NCI-H460 (cell line): ENCODE measurements around the gene BMAL2. TPM values are rescaled to one million over a fixed set of nuclear protein-coding genes. Genes with fewer than 3 reads are reported as not detected.

ENCODE experiments used
- DNase-seq: peaks from one replicate; pipeline ENCODE4 v3.0.0-alpha.2; 2016; ENCODE audit warnings: low read depth; ENCODE audit errors: extremely low read depth
- total RNA-seq: library from RNA; depleted of rRNA; stranded (reverse); fragments of >200 nt; shearing (Covaris generic); gene quantifications from 2 replicates; pipeline ENCODE4 v1.2.3, GENCODE V29; 2014

The BMAL2 gene
- total RNA-seq, 1 experiment from 2014 or later: 10.9 TPM

DNA sequence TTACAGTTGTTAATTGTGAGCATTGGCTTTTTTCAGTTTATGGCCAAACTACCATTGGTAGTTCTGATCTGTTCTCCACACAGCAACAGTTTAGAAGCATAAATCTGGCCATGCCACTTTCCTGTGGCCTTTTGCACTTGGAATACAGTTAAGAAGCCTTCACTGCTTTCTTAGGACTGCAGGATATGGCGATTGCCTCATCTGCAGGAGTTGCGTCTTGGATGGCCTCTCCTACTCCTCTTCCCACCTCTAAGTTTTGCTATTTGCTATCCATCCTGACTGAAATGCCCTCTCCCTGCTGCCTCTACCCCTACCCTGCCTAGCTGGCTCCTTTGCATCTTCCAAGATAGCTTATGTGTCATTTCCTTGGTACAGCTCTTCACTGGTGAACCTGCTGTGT, 12.8 kb upstream of the BMAL2 start:
- no peak for DNase-seq

DNA sequence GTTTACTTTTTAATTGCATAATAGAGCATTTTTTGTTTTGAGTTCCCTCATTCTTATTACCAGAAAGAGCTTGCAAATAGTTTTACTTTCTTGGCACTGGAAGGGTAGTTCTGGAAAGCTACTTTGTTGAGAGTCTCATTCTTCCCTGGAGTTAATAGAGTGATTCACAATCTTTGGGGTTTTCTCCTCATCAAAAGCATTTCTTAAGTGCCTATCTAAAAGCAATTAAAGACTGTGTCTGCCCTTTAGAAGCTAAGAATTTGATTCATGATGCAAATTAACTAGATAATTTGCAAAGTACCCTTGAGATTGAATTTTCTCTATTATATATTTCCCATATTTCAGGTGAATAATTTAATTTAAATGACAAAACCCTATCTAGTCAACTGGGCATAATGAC, 8.1 kb upstream of the BMAL2 start:
- no peak for DNase-seq

DNA sequence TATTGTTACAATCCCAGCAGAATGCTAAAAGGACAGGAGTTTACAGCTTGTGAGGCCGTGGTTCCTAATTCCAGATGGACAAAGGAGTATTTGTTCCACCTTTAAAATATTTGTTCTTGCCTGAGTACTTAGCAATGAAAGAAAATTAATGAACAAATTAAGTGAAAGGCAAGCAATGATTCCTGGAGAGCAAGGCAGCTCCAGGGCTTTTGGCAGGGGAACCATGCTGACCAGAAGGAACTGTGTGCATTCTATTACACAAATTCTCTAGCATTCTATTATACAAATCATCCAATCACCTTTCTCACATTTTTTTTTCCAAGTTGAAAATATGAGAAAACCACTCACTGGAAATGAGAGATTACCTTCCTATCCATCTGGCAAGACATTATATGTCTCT, 1.8 kb upstream of the BMAL2 start:
- DNase-seq: no peak

DNA sequence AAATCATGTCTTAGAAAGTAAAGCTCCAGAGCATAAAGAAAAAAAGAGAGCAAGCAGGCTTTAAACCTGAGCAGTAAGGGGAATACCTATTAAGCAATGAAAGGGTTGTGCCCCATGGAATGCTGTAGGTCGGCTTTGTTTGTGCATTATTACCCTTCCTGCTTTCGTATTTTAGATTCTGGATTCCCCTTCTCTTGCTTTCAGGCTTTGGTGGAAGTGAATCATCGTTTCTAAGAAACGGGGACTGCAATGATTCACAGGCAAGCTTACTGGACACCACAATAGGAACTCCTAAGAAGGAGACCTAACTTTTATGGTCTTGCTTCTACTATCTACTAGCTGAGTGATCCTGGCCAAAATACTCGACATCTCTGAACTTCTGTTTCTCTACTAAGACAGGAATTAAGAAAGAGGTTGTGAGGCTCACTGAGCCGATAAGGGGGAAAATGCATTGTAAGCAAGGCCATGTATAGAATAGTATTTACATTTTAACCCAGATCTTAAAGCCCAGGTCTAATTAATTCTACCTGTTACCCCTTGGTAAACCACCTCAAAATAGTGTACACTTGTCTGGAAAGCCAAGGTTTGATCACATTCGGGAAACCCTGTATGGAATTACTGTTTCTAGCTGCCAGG, 1.2 kb upstream of the BMAL2 start:
- peak; percentile 9 for DNase-seq

DNA sequence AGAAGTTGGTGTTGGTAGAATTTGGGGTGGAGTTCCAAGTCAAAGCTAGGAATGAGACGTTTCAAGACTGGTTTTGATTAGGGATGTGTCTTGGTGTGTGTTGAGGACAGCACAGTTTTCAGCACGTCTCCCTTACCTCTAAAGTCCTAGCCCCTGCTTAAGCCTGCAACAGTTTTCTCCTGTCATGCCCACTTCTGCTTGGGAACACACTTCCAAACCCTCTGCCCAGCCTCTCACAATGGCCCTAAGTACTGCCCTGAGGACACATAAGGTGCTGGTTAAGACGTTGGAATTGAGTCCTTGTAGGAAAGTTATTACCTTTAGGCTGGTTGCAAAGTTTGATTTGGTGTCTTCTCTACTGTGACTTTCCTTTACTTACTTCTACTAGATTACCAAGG, 710 bp upstream of the BMAL2 start:
- DNase-seq: no peak

DNA sequence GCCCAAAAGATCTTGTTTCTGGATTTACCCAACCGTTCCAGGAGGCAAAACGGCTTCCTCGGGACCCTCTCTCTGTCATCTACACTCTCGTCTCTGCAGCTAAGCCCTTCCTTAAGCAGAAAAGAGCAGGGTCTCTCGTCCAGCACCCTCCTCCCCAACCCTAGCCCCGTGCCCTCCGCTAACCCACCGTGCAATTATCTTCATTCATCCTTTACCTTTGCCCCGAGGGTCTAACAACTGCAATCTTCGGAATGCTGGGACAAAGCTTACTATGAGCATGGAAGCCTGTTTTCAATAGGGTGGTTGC, 276 bp upstream of the BMAL2 start:
- DNase-seq: no peak

DNA sequence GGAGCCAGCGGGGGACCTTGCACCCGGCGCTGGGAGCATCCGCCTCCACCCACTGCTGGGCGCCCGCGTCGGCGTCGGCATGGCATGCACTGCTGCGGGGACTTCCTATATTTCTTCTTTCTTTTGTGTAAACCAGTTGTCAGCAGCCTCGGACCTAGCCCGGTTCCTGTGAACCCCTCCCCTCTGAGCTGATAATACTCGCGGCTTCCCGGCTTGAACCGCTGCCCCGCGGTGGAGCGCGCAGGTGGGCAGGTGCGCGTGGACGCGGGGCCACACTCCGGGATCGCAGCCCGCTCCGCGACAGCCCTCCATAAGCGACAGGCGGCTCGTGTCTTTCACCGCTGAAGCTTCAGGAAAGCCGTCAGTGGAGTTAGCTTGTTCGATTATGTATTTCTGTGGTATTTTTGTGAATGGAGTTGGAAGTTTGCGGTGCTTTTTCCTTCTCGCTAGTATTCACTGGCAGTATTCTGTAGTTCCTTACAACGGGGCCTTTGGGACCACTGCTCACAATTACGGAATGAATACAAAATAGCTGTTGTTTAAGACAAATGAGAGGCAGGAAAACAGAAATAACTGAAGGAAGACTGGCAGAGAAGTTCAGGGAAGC, 870 bp downstream of the BMAL2 start:
- DNase-seq: no peak

DNA sequence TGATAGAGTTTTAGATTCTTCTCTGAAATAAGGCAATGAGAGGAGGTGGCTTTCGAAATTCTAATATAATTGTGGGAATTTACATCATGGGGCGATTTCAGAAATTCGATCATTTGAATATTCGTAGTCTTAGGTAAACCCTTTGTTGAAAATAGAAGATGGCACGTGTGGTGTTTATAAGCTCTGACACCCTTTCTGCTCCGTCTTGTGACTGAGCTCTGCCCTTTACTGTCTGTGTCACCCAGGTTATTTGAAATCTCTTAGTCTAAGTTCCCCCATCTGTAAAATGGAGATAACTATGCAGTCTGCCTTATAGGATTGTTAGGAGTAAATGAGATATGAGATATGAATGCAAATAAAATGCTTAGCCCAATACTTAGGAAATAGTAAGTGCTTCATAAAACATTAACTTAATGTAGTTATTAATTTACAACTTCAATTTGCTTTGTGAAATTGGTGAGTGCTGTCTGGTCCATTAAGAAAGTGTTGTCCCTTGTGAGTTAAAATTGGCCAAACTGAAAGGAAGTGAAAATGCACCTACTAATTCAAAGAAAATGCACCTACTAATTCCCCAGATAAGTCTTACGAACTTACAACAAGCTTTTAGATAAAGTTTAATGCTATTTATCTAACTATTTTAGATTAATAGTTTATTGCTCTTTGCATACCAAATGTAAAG, 1.5 kb downstream of the BMAL2 start:
- no peak for DNase-seq

DNA sequence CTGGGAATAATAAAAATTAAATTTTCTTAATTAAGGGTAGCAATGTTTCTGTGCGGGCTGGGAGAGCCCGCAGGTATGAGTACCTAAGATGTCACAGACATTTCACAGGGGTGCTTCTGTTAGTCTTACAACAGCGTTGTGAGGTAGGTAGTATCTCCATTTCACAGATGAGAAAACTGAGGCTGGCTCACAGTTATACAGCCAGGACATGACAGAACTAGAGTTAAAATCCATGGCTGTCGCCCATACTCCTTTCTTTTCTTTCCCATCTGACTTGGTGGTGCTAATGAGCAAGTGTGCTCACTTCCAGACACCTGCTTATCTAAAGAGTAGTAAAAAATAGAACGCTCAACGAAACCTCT, 2.1 kb downstream of the BMAL2 start:
- DNase-seq: no peak

DNA sequence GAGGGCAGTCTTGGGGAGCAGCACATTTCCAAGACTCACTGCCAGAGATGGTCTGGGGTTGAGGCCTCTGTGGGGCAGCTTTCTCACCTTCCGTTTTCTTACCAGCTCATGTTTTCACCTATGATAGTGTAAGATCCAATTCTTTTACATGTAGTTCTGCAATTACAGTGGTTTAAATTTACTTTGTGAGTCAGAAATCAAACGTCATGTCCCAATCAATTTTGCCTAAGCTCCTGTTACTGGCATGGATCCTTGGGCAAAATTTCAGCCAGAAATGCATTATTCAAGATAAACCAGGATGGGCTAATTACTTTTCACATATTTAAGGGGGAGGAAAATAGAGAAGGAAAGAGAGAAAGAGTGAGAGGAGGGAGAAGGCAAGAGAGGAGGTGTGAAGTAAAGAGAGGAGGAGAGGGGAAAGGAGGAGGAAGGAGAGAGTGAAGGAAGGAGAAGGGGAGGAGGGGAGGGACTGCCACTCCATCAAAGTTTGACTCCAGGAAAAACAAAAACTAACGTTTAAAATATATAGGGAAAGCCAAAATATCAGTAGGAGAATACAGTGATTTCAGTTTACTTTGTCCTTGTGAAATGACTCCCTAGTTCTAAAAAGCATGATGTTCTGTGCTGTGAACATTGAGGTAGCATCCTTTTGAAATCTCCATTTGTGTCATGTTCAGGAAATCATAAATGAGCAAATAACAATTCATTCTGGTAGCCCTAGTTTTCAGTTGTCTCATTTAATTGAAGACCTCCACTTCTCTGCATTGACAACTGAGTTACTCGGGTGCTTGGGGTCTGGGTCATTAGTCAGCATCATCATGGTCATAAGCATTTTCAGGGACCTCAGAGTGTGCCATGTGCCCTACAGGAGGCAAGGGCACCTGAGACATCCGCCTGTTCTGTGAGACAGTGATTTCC, 3.0 kb downstream of the BMAL2 start:
- no peak for DNase-seq

DNA sequence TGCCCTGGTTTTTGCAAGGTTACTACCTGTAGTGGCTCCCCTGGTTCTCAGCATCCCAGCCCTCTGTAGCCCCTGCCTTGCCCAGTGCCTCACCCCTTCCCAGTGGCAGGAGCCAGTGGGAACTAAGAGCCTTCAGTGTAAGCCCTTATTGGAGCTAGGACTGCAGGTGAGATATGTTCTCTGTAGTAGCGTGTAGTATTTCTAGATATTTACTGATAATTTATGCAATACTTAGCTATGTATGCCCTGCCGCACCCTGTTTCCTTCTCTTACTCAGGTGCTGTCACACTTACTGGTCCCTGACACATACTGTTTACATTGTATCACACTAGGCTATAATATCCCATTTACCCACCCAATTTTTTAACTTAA, 3.6 kb downstream of the BMAL2 start:
- DNase-seq: no peak

DNA sequence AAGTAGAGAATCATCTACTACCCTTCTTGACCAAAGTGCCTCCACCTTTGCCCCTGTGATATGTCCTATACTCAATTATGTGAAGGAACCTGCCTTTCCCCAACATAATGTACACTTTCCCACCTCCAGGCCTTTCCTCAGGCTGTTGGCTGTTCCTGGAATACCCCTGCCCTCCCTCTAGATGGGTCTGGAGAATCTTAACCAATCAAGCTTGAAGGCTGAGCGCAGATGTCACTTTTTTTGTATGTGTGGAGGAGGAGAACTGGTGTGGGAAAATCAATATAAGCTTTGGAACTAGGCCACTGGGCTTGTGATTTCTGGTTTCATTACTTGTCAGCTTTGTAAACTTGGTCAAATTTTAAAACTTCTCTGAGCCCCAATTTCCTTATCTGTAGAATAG, 4.7 kb downstream of the BMAL2 start:
- DNase-seq: no peak

DNA sequence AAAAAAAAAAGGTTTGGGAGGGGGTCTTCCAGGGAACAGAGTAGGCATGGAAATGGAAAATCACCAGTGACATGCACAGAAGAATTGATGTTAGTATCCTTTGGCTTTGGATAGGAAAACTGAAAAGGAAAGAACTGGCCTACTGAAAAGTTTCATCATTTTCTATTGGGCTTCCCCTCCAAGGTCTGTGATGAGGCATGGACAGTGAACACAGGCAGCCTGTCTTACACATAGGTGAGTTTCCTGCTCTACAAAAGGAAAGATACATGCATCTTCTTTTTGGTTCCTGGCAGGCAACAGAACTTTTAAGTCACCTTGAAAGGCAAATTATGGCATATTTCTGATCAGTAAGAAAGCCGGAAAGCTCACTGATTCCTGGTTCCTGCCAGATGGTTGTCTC, 5.8 kb downstream of the BMAL2 start:
- DNase-seq: no peak

DNA sequence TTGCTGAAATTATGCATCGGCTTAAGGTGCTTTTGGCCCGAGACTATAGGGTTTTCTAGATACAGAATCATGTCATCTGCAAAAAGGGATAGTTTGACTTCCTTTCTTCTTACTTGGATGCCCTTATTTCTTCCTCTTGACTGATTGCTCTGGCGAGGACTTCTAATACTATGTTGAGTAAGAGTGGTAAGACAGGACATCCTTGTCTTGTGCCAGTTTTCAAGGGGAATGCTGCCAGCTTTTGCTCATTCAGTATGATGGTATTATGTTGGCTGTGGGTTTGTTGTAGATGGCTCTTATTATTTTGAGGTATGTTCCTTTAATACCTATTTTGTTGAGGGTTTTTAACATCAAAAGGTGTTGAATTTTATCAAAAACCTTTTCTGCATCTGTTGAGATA, 8.3 kb downstream of the BMAL2 start:
- DNase-seq: no peak

DNA sequence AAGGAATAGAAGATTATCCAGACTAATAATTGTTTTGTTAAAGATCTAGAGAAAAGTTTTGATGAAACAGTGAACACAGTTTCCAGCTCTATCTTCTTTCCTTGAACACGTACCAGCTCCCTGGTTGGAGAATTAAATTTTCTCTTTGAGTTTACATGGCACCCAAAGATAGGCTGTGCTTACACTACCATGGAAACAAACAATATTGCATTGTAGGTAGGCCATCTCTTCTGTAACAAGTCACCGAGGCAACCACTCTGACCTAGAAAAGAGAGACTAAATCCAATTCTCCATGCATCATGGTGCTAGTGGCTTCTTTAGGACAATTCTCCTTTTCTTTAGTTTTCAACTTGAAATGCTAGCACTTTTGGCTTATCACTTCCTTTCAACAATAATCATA, 9.9 kb downstream of the BMAL2 start:
- no peak for DNase-seq

DNA sequence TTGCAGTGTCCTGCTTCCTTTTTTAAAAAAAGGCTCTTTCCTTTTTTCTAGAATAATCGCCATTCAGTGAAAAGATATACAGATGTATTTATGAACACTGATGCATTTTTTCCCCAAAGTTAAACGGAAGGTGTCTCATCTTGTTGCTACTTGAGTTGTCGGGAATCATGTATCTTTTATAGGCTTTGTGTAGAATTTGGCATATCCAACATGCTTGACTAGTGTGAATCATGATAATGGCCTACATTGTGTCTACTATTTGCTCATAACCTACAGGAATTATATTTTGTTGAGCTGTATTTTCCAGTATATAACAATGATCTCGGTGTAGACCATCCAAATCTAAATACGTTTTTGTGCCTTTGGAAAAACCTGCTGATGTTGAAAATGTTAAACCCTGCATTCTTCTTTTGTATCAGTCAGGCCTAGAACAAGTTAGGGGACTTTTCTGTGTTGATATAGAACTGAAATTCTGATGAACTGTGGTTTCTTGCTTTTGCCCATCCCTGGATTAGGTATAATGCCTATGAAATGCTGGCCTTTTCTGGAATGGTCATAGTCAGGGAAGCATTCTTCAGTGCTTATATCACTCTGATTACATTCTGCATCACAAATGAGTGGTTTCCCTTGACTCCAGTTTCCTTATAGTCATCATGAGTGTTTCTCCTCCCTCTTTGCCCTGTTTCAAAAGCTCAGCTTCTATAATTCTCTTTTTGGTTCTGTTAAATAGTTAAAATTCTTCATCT, 10.8 kb downstream of the BMAL2 start:
- peak; percentile 31 for DNase-seq

DNA sequence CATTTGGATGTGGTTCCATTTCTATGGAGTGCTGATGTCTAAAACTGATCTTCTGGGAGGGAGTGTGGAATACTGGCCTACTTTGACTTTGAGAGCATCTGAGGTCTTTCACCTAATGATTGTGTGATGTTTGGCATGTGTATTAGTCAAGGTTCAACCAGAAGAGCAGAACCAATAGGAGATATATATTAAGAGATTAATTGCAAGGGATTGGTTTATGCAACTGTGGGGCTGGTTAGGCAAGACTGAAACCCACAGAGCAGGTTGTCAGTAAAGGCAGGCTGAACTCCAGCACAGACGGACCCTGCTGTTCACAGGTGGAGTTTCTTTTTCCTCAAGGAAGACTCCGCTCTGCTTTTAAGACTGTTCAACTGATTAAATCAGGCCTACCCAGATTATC, 11.6 kb downstream of the BMAL2 start:
- no peak for DNase-seq

DNA sequence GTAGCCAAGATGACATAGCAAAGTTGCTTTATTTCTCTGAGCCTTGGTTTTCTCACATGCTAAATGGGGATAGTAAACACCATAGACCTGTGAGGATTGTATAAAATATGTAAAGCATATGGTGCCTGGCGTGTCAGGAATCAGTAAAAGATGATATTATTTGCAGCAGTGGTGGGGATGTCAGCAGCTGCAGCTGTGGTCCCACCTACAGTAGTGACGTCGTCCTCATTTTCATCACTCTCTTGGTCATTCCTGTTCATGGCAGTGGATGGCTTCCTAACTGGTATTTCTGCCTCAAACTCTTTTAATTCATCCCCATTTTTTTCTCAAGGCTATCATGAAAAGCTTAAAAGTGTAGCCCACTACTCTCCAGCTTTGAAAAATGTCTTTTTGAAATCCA, 12.1 kb downstream of the BMAL2 start:
- no peak for DNase-seq

DNA sequence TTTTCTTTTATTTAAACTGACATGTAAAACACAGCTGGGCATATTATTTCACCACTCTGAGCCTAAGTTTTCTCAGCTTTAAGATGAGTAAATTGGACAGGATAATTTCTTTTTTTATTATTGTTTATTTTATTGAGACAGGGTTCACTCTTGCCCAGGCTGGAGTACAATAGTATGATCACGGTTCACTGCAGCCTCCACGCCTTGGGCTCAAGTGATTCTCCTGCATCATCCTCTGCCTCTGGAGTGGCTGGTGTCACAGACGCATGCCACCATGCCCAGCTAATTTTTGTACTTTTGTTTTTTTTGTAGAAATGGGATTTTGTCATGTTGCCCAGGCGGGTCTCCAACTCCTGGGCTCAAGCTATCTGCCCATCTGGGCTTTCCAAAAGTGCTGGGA, 12.7 kb downstream of the BMAL2 start:
- DNase-seq: no peak

DNA sequence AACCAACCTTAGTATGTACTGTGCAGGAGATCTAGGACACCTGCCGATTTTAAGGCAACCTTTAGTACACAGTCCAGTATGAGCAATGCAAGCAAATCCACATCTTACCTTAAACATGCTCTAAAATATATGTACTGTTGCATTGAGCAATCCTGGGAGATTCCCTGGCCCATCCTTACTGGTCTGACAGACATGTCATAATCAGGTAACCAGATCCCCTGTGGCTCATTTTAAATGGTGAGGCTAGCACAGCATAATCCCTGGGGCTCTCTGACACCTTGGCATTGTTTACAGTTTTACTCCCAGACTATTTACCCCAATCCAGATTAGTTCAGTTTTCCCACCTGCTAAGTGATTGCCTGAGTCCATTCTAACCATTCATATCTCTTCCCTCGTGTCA, 15.1 kb downstream of the BMAL2 start:
- no peak for DNase-seq

DNA sequence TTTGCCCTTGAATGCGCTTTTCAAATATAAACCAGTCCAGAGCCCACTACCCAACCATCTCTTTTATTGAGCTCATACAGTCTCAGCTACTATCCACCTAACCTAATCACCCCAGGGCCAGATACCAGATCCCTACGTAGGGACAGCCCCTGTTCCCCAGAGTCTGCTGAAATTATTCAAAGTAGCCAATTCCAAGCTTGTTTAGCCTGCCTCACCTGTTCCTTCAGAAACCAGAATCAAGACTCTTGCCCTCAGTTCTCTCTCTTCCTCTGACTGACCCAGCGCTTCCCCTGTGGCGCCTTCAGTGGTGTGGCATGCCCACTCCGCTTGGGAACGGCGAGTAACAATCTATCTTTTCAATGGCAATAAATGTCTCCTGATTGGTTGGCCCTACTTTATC, 18.8 kb downstream of the BMAL2 start:
- DNase-seq: no peak
